Raji (cell line): ENCODE data around the gene ZP3.

Source experiments
- POLR2A ChIP-seq: IDR thresholded peaks from 2 replicates; pipeline ENCODE4 v1.6.1; 2011; ENCODE audit warnings: low read depth, low read length, control low read depth; ENCODE audit not compliant: insufficient read depth

ZP3 gene

GRCh38 chr7:76424413-76425111 lies at the start of gene ZP3:
TSS of gene ZP3 (plus strand) at chr7:76424950. CDS start at chr7:76424965, 15 bp downstream.
- no peak for TF ChIP-seq POLR2A

- no peak for TF ChIP-seq POLR2A
These were observed 49.5 kb upstream of the ZP3 start for GRCh38 chr7:76375251-76375650.

GRCh38 chr7:76377186-76377918 lies 47.4 kb upstream of the ZP3 start:
- TF ChIP-seq POLR2A = no peak

- no peak for TF ChIP-seq POLR2A
These were observed 44.2 kb upstream of the ZP3 start for GRCh38 chr7:76380623-76380966.

- TF ChIP-seq POLR2A = no peak
These were observed 42.9 kb upstream of the ZP3 start for GRCh38 chr7:76381814-76382213.

GRCh38 chr7:76383089-76383944 lies 41.4 kb upstream of the ZP3 start:
- no peak for TF ChIP-seq POLR2A

- no peak for TF ChIP-seq POLR2A
These were observed 38.0 kb upstream of the ZP3 start for GRCh38 chr7:76386691-76387260.

- no peak for TF ChIP-seq POLR2A
These were observed 34.7 kb upstream of the ZP3 start for GRCh38 chr7:76390092-76390491.

- TF ChIP-seq POLR2A = no peak; the same call in 1 of the 2 replicates
These were observed 32.1 kb upstream of the ZP3 start for GRCh38 chr7:76392531-76393115.

- TF ChIP-seq POLR2A = peak; percentile 91
These were observed 31.4 kb upstream of the ZP3 start for GRCh38 chr7:76393116-76394031.

- no peak for TF ChIP-seq POLR2A
These were observed 29.8 kb upstream of the ZP3 start for GRCh38 chr7:76394957-76395356.

- no peak for TF ChIP-seq POLR2A
These were observed 28.6 kb upstream of the ZP3 start for GRCh38 chr7:76395965-76396726.

- TF ChIP-seq POLR2A = no peak
These were observed 27.9 kb upstream of the ZP3 start for GRCh38 chr7:76396864-76397263.

GRCh38 chr7:76397409-76398183 lies 27.2 kb upstream of the ZP3 start:
- TF ChIP-seq POLR2A = no peak
